MM.1S (cell line): ENCODE measurements around the gene PRDM5.

Experiments
- CTCF ChIP-seq: fragments of 300-600 bp; sonication (generic); IDR thresholded peaks from 2 replicates; pipeline ENCODE4 v1.5.1; 2016; ENCODE audit warnings: antibody characterized with exemption, low read length, mixed read lengths
- EZH2phosphoT487 ChIP-seq: fragments of 300-600 bp; sonication (generic); IDR thresholded peaks from 2 replicates; pipeline ENCODE4 v1.6.1; 2018; ENCODE audit warnings: antibody characterized with exemption, low read length

GRCh38 chr4:120862432-120862831, 60.1 kb downstream of the PRDM5 start:
- TF ChIP-seq CTCF (no peak), EZH2phosphoT487 (no peak)
